Right forelimb (tissue), 1 donor: Measurements from ENCODE around the gene CLTCL1.
"Not testable (repeated sequence)": the region's sequence is repeated elsewhere in the genome, so short reads cannot be mapped to it uniquely, and the experiment has no call there.

Source experiments
- DNase-seq: peaks from one replicate; pipeline ENCODE4 v3.0.0-alpha.2; 2018

The CLTCL1 gene

GRCh38 chr22:19290400-19291217 lies 910 bp downstream of the CLTCL1 start:
- DNase-seq: peak; percentile 47

GRCh38 chr22:19289475-19290161 lies 1.9 kb downstream of the CLTCL1 start:
- no peak for DNase-seq

- DNase-seq: no peak
Observed at GRCh38 chr22:19287889-19288288, 3.6 kb downstream of the CLTCL1 start.

- DNase-seq: peak; percentile 44
Observed at GRCh38 chr22:19287076-19287707, 4.3 kb downstream of the CLTCL1 start.

- no peak for DNase-seq
Observed at GRCh38 chr22:19285831-19286230, 5.7 kb downstream of the CLTCL1 start.

GRCh38 chr22:19279143-19279542 lies 12.4 kb downstream of the CLTCL1 start:
- not testable (repeated sequence) for DNase-seq

- no peak for DNase-seq
Observed at GRCh38 chr22:19277785-19278184, 13.7 kb downstream of the CLTCL1 start.

- DNase-seq: no peak
Observed at GRCh38 chr22:19275919-19276600, 15.5 kb downstream of the CLTCL1 start.

- no peak for DNase-seq
Observed at GRCh38 chr22:19275513-19275912, 16.0 kb downstream of the CLTCL1 start.

GRCh38 chr22:19275104-19275503 lies 16.4 kb downstream of the CLTCL1 start:
- no peak for DNase-seq

- no peak for DNase-seq
Observed at GRCh38 chr22:19271856-19272535, 19.5 kb downstream of the CLTCL1 start.

- no peak for DNase-seq
Observed at GRCh38 chr22:19271273-19271855, 20.2 kb downstream of the CLTCL1 start.

GRCh38 chr22:19270873-19271272 lies 20.6 kb downstream of the CLTCL1 start:
- DNase-seq: no peak

- no peak for DNase-seq
Observed at GRCh38 chr22:19266547-19267086, 24.9 kb downstream of the CLTCL1 start.

- DNase-seq: no peak
Observed at GRCh38 chr22:19265779-19266178, 25.7 kb downstream of the CLTCL1 start.

- DNase-seq: no peak
Observed at GRCh38 chr22:19260804-19261203, 30.7 kb downstream of the CLTCL1 start.

- DNase-seq: no peak
Observed at GRCh38 chr22:19260194-19260593, 31.3 kb downstream of the CLTCL1 start.

- DNase-seq: not testable (repeated sequence)
Observed at GRCh38 chr22:19258968-19259288, 32.6 kb downstream of the CLTCL1 start.

GRCh38 chr22:19258371-19258770 lies 33.1 kb downstream of the CLTCL1 start:
- DNase-seq: no peak

GRCh38 chr22:19256362-19256761 lies 35.2 kb downstream of the CLTCL1 start:
- DNase-seq: not testable (repeated sequence)

- DNase-seq: no peak
Observed at GRCh38 chr22:19253143-19253542, 38.4 kb downstream of the CLTCL1 start.
